Prostate gland (tissue), 2 donors: ENCODE data around the gene AGXT.

Source experiments
- CTCF ChIP-seq, 4 experiments: fragments of 200-600 bp in 2 of 4; fragments of 450-650 bp in 2 of 4; sonication (generic) in 2 of 4; IDR thresholded peaks; 1 replicate in 3 of 4; 2 replicates in 1 of 4; pipeline ENCODE4 v1.5.1; 2016 to 2019; ENCODE audit warnings: antibody characterized with exemption in 4 of 4, mild to moderate bottlenecking in 2 of 4, moderate library complexity in 2 of 4
- POLR2A ChIP-seq: fragments of 450-650 bp; IDR thresholded peaks from one replicate; pipeline ENCODE4 v1.6.1; 2016; ENCODE audit warnings: antibody characterized with exemption, mild to moderate bottlenecking
- POLR2AphosphoS5 ChIP-seq: sonication (generic); formaldehyde crosslinking; IDR thresholded peaks from one replicate; pipeline ENCODE4 v1.6.1; 2017; ENCODE audit warnings: antibody characterized with exemption

- TF ChIP-seq CTCF (IDR thresholded peaks at IDR 0.05) (no peak), POLR2A (no peak), POLR2AphosphoS5 (no peak)
These were observed 13.3 kb downstream of the AGXT start for GRCh38 chr2:240881913-240882312.
